SIG-M5 (cell line): ENCODE results near the gene SERINC1.

Experiments used
- DNase-seq: peaks from one replicate; lab custom pipeline; 2025; lab: John Stamatoyannopoulos, UW

The SERINC1 gene

DNA sequence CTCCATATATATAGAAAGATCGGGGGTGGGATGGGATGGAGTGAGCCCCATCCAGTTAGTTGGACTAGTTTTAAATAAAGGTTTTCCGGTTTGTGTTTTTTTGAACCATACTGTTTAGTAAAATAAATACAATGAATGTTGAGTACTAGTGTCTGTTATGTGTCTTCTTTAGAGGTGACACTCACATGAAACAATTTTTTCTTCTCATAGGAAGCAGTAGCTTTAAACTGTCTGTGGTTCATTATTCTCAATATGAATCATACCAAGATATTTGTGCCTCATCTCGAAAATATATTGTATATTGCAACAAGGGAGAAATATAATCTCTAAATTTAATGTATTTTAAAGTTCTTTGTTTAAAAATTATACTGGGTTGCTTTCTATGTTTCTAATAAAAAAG is 38.8 kb downstream of the SERINC1 start:
- no peak for DNase-seq

DNA sequence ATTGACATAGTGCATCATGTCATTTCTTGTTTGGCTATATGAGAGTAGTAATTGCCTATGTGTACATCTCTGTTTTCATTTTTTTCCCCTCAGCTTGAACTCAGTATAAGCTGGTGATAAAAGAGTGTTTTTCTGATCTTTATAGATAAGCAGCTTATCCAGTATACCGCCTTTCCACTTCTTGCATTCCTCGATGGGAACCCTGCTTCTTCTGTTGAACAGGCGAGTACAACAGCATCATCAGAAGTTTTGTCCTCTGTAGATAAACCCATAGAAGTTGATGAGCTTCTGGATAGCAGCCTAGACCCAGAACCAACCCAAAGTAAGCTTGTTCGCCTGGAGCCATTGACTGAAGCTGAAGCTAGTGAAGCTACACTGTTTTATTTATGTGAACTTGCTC is 39.8 kb downstream of the SERINC1 start:
- DNase-seq, result no peak

DNA sequence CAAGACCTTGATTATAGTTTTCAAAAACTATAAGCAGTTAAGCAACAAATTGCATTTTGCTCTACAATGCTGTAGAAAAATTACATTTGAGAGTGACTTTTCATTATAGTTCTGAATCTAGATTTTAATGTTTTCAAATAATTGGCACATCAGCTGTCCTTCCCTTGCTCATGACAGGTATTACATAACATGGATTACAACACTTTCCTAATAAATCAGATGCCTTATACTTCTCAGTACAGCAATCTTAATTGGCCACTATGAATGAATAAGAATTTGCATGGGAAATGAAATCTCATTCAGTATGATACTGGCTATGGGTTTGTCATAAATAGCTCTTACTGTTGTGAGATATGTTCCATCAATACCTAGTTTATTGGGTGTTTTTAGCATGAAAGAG is 42.3 kb downstream of the SERINC1 start:
- DNase-seq, result no peak

DNA sequence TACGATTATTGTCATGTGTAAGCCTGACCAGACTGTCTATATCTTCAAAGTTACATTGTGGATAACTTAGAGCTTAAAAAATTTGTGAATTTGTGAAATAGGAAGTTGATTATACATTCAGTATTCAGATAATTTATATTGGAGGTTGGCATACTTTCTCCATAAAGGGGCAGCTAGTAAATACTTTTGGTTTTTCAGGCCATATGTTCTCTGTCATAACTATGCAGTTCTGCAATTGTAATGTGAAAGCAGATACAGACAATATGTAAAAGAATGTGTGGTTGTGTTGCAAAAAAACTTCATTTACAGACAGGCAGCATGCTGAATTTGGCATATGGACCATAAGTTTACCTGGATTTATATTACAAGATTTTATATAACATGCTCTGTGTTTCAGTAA is 42.8 kb downstream of the SERINC1 start:
- DNase-seq, result no peak

DNA sequence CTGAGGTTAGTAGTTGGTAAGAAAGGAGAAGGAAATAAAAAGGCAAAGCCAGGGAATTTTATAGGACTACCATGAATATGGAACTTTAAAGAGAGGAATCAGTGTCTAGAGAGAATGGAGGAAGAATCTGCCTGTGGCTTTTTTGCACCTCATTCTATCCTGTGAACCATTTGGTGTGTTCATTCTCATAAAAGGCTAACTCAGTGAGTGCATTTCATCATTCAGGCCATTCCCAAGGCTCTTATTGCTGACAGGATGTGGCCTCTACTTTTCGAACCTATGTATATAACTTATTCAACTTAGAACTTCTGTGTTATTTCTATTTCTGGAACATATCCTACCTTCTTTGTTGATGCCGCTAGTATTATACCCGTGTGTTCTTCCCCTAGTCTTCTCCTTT is 45.0 kb downstream of the SERINC1 start:
- DNase-seq, result no peak

DNA sequence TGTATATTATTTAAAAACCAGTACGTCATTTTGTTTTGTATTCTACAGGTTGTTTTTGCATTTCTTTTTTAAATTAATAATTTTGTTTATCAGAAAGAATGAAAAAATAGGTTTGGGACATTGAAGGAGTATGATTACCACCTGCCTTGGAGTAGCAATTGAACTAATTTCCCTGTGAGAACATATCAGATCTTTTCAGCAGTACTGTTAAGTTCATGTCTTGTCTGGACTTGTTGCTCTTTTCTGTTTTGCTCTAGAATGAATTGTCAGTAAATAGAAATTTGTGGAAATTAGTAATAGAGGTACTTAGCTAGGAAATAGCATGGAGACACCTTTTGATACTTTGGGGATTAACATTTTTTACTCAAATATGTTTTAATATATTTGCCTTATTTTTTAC is 47.9 kb downstream of the SERINC1 start:
- DNase-seq, result no peak

DNA sequence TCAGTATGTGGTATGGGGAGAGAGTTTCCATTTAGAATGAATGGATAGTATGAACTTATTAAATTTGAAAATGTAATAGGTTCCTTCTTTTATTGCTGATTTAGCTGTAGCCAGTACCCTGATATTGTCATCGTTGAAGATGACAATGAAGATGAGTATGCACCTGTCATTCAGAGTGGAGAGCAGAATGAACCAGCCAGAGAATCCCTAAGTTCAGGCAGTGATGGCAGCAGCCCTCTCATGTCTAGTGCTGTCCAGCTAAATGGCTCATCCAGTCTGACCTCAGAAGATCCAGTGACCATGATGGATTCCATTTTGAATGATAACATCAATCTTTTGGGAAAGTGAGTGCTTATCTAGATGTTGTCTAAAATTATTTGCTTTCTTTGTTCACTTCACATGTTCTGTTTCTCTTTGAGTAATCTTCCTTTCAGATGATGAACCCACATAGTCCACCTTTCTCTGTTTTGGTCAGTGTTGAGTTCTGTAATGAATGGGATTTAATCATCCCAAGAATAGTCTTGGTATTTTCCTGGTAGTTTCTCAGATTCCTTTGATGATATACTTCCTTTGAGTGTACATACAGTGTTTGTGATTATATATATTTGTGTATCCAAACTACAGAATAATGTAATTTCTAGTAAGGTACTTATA is 48.9 kb downstream of the SERINC1 start:
- no peak for DNase-seq

DNA sequence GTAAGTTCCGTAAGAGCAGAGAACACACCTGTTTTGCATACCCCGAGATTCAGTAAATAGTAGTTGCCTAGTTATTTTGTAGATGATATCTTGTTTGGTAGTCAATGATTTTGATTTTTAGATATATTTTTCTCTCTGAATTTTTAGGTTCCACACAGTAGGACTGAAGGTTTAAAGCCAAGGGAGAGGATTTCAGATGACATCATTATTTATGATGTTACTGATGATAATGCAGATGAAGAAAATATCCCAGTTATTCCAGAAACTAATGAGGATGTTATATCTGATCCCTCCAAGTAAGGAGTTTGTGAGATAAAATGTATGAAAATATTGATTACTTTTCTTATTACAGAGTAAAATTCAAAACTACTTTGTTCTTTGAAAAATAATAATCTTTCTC is 49.6 kb downstream of the SERINC1 start:
- no peak for DNase-seq

DNA sequence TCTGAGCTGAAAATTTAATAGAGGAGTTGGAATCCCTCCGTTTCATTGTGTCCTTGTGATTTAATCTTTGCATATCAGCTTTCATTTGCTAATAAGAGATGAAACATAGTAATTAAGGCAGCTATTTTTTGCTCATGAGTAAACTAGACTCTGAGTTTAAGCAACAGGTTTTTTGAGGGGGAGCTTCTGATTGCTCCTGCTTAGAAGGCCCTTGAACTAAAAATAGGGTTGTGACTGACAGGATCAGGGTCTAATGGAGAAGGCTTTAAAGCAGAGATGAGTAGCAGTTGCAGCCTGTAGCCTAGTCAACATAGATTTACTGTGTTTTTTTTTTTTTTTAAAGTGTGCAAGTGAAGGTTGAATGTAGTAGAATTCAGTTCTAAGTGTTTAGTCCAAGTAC is 54.8 kb downstream of the SERINC1 start:
- DNase-seq, result no peak

DNA sequence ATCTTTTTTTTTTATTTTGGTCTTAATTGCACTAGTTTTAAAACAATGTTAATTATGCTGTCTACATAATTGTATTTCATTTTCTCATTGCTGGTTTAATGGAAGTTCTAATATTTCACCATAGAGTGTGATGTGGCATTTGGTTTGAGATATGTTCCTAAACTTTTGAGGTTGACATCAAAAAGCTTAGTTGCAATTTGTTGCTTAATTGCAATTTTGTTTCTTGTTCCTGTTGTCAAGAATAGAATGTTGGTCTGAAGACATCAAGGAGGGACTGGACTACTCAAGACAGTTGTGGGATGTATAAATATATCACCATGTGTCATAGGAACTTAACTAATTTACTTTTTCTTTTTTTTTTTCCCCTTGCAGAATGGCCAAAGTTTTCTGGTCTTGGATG is 59.6 kb downstream of the SERINC1 start:
- no peak for DNase-seq

DNA sequence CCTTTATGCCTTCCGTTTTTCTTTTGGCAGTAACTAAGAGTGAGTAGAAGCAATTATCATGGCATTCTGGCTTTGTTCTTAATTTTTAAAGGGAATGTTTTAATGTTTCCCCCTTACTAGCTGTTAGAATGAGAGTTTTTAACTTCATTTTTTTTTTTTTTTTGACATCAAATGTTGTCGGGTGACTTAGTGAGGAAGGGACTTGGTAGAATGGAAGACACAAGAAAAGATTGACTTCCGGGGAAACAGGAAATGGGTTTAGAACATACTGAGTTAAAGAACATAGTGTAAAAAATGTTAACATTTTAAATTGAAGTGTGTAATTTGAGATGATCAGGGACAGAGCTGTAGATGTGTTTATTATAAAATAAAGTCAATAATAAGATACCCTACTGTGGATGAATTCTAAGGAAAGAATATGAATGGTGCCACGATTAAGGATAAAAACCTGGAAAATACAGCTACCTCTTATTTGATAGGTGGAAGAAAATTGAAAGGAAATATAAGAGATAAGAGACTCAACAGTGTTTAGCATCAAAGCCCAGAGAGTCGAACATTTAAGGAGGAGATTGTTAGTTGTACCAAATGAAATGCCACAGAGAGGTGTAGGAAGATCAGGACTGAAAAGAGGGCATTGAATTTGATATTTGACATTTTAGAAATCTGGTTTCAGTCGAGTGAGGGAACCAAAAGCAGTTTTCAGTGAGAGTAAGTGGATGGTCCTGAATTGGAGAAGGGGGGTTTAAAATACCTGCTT is 62.7 kb downstream of the SERINC1 start:
- no peak for DNase-seq

DNA sequence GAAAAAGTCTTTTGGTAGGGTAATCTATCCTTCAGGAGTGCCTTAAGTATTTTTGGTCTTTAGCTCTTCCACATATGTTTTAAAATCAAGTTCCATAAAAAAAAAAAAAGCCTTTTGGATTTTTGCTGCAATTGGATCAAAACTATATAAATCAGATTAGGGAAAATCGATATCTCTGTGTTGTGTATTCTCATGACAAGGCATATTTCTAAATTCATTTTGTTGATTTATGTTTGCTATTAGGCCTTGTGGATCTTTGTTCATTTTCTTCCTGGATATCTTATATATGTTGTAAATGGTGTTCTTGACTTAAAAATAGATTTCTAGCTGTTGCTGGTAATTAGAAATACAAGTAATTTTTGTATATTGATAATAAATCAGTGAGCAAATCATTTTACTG is 63.4 kb downstream of the SERINC1 start:
- no peak for DNase-seq

DNA sequence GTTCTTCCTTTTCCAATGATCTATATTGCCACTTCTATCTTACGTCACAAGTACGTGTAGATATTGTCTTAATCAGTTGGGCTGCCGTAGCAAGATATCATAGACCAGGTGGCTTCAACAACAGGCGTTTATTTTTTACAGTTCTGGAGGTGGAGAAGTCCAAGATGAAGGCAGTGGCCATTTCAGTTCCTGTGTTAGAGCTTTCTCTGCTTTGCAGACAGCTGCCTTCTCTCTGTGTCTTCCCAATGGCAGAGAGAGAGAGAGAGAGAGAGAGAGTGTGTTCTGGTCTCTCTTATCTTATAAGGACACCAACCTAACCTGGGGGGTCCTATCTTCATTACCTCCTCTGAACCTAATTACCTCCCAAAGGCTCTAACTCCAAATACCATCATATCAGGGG is 63.9 kb downstream of the SERINC1 start:
- no peak for DNase-seq

DNA sequence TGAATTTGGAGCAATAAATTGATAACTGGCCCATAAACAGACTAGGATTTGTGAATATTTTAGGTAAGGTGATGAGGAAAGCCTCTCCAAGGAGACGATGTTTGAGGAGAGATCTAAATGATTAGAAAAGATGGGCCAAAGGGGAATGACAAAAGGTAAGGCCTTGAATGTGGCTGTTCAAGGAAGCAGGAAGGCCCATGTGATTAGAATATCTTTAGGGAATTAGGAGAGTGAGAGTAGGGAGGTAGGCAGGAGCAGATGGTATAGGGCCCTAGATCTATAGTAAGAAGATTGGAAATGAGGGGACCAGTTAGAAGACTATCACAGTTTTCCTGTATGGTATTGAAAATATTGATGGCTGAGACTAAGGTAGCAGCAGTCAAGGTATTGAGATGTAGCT is 65.4 kb downstream of the SERINC1 start:
- DNase-seq, result no peak

DNA sequence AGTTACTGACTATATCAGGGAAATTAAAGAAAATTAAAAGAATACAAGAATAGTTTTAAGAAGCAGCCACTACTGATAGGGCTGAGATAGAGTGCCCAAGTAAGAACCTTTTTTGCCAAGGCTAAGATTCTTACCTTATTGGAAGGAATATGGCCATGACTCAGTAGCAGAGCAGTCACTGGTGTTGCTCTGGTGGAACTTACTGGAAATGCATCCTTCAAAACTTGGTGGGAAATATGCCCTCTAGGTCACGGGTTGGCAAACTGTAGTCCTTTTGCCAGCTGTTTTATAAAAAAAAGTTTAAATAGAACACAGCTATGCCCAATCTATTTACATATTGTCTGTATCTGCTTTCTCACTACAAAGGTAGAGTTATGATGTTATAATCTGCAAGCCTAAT is 66.2 kb downstream of the SERINC1 start:
- DNase-seq, result no peak

DNA sequence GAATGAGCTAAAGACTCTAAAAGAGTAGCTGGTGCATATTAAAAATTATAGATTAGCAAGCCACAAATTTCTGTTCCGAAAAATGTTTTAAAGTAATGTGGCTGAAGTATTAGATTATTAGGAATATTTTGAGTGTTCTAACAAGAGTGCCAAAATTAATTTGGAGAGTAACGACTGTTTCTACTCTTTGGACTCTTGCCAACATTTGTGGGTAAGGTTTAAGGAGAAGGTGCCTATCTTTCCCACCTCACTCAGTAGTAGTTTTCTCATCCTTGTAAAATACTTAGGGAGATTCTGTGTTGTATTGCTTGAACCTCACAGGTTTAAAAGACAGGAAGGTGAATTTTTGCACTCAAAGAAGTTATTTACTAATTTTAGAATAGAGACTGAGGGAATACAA is 67.2 kb downstream of the SERINC1 start:
- no peak for DNase-seq

DNA sequence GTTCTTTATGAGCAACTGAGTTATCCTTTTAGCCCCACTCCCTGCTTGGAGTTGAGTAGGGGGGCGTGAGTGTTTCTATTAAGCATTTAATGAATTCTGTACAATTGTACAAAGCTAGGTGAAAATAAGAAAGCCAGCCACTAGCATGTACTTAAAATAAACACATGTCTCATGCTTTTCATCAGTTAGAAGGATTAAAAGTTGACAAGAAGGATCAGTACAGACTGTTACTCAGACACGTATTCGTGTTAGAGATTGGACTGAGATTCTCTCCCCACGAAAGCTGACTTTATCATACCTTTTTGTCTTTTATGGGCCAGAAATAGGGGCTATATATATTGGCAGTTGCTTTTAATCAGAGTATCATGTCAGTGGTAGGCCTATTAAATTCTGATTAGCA is 70.5 kb downstream of the SERINC1 start:
- DNase-seq, result no peak

DNA sequence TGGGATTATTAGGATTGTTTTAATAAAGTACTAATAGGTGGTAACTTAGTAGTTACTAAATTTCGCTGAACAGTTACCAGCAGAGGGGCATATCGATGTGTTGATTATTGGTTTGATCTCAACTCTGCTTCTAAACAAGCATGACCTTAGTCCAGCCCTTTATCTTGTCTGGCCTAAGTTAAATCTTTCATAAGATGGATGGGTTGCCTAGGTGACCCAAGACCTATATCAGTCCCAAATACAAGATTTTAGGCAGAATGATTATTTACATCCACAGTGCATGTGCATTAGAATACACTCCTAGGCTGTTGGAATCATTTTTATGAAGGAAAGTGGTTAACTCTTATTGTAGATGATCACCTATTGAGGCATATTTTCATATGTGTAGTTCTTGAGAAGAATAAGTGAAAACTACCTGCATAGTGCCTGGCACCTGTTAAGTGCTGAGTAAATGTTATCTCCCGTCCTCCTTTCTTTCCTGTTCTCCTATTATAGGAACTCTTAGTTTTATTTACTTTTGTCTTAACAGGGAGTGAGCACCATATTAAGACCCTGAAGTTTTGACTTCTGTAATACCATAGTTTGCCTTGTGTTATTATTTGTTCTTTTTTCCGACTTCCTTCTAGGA is 71.0 kb downstream of the SERINC1 start:
- no peak for DNase-seq

DNA sequence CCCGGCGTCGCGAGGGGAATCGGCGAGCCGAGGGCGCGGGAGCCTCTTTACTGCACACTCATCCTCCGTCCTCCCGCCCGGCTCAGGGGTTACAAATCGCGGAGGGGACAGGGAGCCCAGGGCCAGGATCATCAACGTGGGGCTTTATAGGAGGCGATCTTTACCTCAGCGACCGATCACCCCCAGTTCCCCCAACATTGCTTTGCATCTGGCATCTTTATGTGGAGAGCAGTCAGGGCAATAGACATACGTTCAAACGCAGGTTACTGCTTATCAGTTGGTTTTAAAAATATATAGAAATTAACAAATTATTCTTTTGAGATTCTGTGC is 71.5 kb downstream of the SERINC1 start:
- DNase-seq, result no peak

DNA sequence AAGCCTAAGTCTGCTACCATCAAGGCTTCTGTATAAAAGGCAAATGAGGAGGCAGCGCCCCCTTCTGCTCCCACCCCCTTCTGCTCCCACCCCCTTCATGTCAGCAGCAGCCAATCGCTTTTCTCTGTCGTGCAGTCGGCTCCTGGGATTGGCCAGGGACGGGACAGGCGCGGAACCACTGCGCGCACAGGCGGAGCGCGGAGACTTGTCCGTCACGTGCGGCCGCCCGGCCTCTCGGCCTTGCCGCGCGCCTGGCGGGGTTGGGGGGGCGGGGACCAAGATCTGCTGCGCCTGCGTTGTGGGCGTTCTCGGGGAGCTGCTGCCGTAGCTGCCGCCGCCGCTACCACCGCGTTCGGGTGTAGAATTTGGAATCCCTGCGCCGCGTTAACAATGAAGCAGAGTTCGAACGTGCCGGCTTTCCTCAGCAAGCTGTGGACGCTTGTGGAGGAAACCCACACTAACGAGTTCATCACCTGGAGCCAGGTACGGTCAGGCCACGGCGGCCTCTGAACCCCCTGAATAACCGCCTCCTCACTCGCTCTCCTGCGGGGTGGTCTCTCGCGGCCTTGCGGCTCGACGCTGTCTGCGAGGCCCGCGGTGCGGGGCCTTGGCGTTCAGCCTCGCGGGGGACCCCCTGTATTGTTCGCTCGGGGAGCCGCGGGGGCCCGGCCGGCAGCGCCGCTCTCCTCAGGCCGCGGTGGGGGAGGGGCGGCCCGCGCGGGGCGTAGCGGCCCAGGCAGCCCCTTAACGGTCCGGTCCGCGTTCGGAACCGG is 72.1 kb downstream of the SERINC1 start, which contains the start of gene HSF2:
HSF2 (plus strand) TSS at position 305 of the 773 bp plus-strand sequence; CDS start at position 391, 86 bp downstream.
- peak; percentile 71 for DNase-seq

DNA sequence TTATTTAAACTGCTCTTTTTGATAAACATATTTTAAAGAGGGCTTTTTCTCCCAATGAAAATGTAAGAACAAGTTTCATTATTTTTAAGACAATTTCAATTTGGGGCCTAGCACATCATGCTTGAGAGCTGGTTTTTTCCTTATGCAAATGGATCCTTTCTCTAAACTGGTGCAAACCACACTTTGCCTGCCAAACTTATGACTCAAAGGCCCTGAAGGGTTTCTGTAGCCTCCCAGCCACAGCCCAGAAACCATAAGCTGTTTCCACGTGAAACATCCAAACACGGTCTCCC is 72.6 kb downstream of the SERINC1 start:
- no peak for DNase-seq

DNA sequence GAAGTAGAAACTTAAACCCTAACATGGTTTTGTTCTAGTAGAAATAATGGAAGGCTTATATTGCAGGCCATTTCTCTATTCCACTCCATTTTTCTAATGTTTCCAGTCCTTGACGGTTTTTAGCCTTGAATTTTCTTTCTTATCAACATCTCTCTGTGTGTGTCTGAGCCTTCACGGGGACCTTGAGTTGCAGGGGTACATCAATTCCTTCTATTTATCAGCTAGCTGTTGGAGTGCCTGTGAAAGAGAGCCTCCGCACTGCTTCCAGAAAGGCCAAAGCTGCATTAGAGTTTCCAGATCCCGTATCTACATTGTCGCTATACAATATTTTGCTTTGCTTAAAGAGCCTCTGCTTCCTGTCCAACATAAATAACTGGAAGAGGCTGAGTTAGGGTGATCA is 77.6 kb downstream of the SERINC1 start:
- DNase-seq, result no peak

DNA sequence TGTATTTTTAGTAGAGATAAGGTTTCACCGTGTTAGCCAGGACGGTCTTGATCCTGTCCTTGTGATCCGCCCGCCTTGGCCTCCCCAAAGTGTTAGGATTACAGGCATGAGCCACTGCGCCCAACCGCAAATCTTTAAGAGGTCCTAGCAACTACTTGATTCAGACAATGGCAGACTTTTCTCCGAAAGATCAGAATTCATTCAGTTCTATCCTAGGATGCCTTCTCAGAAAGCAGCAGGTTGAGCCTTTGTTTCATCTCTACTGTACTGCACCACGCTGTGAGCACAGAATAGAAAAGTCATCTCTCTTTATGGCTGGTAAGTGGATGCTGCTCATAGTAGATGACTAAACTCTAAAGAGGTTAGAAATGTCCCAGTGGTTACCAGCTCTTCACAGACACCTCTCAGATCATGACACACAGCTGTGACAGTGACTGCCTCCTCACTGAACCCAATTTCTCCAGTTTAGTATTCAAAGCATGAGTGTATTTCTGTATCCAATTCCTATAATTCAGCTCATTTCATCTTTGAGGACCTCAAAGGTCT is 78.2 kb downstream of the SERINC1 start:
- no peak for DNase-seq
